Measurements from ENCODE around the gene AAK1. TPM values are rescaled to one million over a fixed set of nuclear protein-coding genes. Genes with fewer than 3 reads are reported as not detected.

The AAK1 gene
- total and polyA plus RNA-seq, 2 experiments from 2014 or later: 39.0 to 52.4 TPM

- H3K4me2 ChIP-seq: no peak overlapping the region
- no peak overlapping the region for H3K4me3 ChIP-seq
- no peak for TF ChIP-seq ZNF114 (CRISPR knock-in tag; IDR thresholded peaks at IDR 0.05)
- TF ChIP-seq EZH2 (IDR thresholded peaks at IDR 0.05; ENCODE audit: low read depth, unreplicated experiment): no peak
- TF ChIP-seq REST (IDR thresholded peaks at IDR 0.05; ENCODE audit: unreplicated experiment): no peak
- TF ChIP-seq EZH2phosphoT487 (IDR thresholded peaks at IDR 0.05; ENCODE audit: unreplicated experiment): no peak
- no peak for TF ChIP-seq NANOG (IDR thresholded peaks at IDR 0.05; ENCODE audit: borderline replicate concordance)
- TF ChIP-seq ETS1 (IDR thresholded peaks at IDR 0.05): no peak
- TF ChIP-seq CREB1 (CRISPR knock-in tag; IDR thresholded peaks at IDR 0.05; ENCODE audit: low read depth): no peak
- no peak for TF ChIP-seq ZNF462 (CRISPR knock-in tag; IDR thresholded peaks at IDR 0.05)
- TF ChIP-seq STAT1 (IDR thresholded peaks at IDR 0.05; ENCODE audit: unreplicated experiment): no peak
- no peak for TF ChIP-seq POLR2AphosphoS5 (IDR thresholded peaks at IDR 0.05; ENCODE audit: low read depth)
- no peak for TF ChIP-seq JUNB (IDR thresholded peaks at IDR 0.05; ENCODE audit: unreplicated experiment)
- no peak for TF ChIP-seq ZNF331 (CRISPR knock-in tag; IDR thresholded peaks at IDR 0.05; ENCODE audit: low read depth)
- TF ChIP-seq CTCF (conservative IDR thresholded peaks at IDR 0.05; ENCODE audit: low read depth in 2 of 2): no peak
- Mint-ChIP-seq H3K4me3 (no peak overlapping the region), H3K27ac (no peak overlapping the region), H3K4me1 (no peaks in the 10 kb centered on the region), H3K36me3 (ENCODE audit: low read depth) (no peaks in the 10 kb centered on the region), H3K27me3 (ENCODE audit: insufficient read depth, low read depth, poor library complexity) (peaks cover 2% of the 10 kb centered on the region), H3K9me3 (no peaks in the 10 kb centered on the region)
- H3K27ac ChIP-seq (ENCODE audit: low read depth): no peak overlapping the region
- H3K27me3 ChIP-seq (ENCODE audit: insufficient read depth): no peaks in the 10 kb centered on the region
- H3K9me2 ChIP-seq (ENCODE audit: insufficient read depth): no peaks in the 10 kb centered on the region
- no peaks in the 10 kb centered on the region for H3K36me3 ChIP-seq (ENCODE audit: insufficient read depth)
- no peaks in the 10 kb centered on the region for H3F3A ChIP-seq (replicated peaks; ENCODE audit: low read depth)
- H3K79me2 ChIP-seq (replicated peaks; ENCODE audit: insufficient read depth): peaks cover 4% of the 10 kb centered on the region; the same call in 1 of the 2 replicates
- DNase-seq (ENCODE audit: low spot score): no peak
- H2AFZ ChIP-seq: no peak overlapping the region
- no peak for ATAC-seq
- H3K4me1 ChIP-seq (ENCODE audit: insufficient read depth): no peaks in the 10 kb centered on the region
- H4K20me1 ChIP-seq (replicated peaks; ENCODE audit: insufficient read depth): no peaks in the 10 kb centered on the region
Observed at GRCh38 chr2:69597843-69598610, 45.5 kb downstream of the AAK1 start.

Data from GM23338 (cell line).